A549 (cell line): ENCODE results near the gene RNU4-1. TPM values are rescaled to one million over a fixed set of nuclear protein-coding genes. Genes with fewer than 3 reads are reported as not detected.

Source experiments
- ATAC-seq, 2 experiments: fragments of 200-7000 bp in 1 of 2; fragments of >200 bp in 1 of 2; cut with Nextera tagmentation in 1 of 2; cut with Tn5 transposase in 1 of 2; 3 replicates each; pipeline versions ENCODE4 v1.8.0 to v1.9.1; 2018 to 2020; ENCODE audit warnings: mild to moderate bottlenecking in 1 of 2, moderate library complexity in 1 of 2
- CTCF ChIA-PET: fragments of 300-600 bp; sonication (Branson Sonifier 250); formaldehyde crosslinking; extraction: SDS; loops from one replicate; lab custom pipeline; 2021; ENCODE audit warnings: antibody characterized with exemption, inconsistent platforms; lab: Yijun Ruan, JAX
- POLR2A ChIA-PET: fragments of 350-600 bp; formaldehyde crosslinking; extraction: SDS; loops from one replicate; lab custom pipeline; 2021; ENCODE audit warnings: antibody characterized with exemption, inconsistent platforms; lab: Yijun Ruan, JAX
- DNase-seq, 2 experiments: peaks; one replicate each; pipeline versions ENCODE4 v3.0.0 to v3.0.0-alpha.2; 2011 to 2016; ENCODE audit warnings: low read depth in 1 of 2, low spot score in 1 of 2
- FAIRE-seq: peaks from 2 replicates; lab custom pipeline; 2011; peaks lifted over from hg19 to GRCh38; lab: Jason Lieb, UNC
- H3K27ac ChIP-seq, 2 experiments: fragments of >200 bp; sonication (Bioruptor Twin); formaldehyde crosslinking; 3 replicates each; pipeline ENCODE4 v1.5.1; 2016 to 2017
- H3K4me1 ChIP-seq: fragments of >200 bp; sonication (Bioruptor Twin); formaldehyde crosslinking; 3 replicates; pipeline ENCODE4 v1.6.1; 2016
- H3K4me2 ChIP-seq: fragments of >200 bp; sonication (Bioruptor Twin); formaldehyde crosslinking; 3 replicates; pipeline ENCODE4 v1.6.1; 2016
- H3K4me3 ChIP-seq: fragments of >200 bp; sonication (Bioruptor Twin); formaldehyde crosslinking; 3 replicates; pipeline ENCODE4 v1.5.1; 2016
- H3K9me3 ChIP-seq: fragments of >200 bp; sonication (Bioruptor Twin); formaldehyde crosslinking; 3 replicates; pipeline ENCODE4 v1.6.1; 2016
- ATOH8 ChIP-seq: fragments of 250-450 bp; sonication (Bioruptor Pico); IDR thresholded peaks from 2 replicates; pipeline ENCODE4 v1.5.0; 2020; ENCODE audit warnings: low read depth, mild to moderate bottlenecking, moderate library complexity
- BCL3 ChIP-seq: fragments of >200 bp; sonication (Bioruptor Twin); formaldehyde crosslinking; IDR thresholded peaks from 3 replicates; pipeline ENCODE4 v1.6.1; 2016
- CBX2 ChIP-seq: fragments of 200-600 bp; sonication (generic); IDR thresholded peaks from 2 replicates; pipeline ENCODE4 v1.6.1; 2016; ENCODE audit warnings: low read depth, mild to moderate bottlenecking, borderline replicate concordance
- CTCF ChIP-seq: fragments of >200 bp; sonication (Bioruptor Twin); formaldehyde crosslinking; IDR thresholded peaks from 3 replicates; pipeline ENCODE4 v1.5.1; 2016
- ESRRA ChIP-seq: fragments of 150-350 bp; IDR thresholded peaks from 2 replicates; pipeline ENCODE4 v1.6.1; 2014; ENCODE audit warnings: mild to moderate bottlenecking, low read length, borderline replicate concordance
- GATA3 ChIP-seq: IDR thresholded peaks from 2 replicates; pipeline ENCODE4 v1.6.1; 2012; ENCODE audit warnings: borderline replicate concordance
- HDAC2 ChIP-seq: fragments of 200-600 bp; sonication (generic); IDR thresholded peaks from 2 replicates; pipeline ENCODE4 v1.6.1; 2016
- HES2 ChIP-seq: fragments of >200 bp; sonication (Bioruptor Twin); formaldehyde crosslinking; IDR thresholded peaks from 2 replicates; pipeline ENCODE4 v1.6.1; 2016
- HOXA7 ChIP-seq: fragments of 250-450 bp; sonication (Bioruptor Pico); IDR thresholded peaks from 2 replicates; pipeline ENCODE4 v1.5.0; 2020; ENCODE audit warnings: mild to moderate bottlenecking, moderate library complexity
- HOXB13 ChIP-seq: fragments of 250-450 bp; sonication (Bioruptor Pico); IDR thresholded peaks from 2 replicates; pipeline ENCODE4 v1.5.0; 2020; ENCODE audit warnings: low read depth, mild to moderate bottlenecking, moderate library complexity
- HOXB5 ChIP-seq: fragments of 250-450 bp; sonication (Bioruptor Pico); IDR thresholded peaks from 2 replicates; pipeline ENCODE4 v1.5.0; 2020; ENCODE audit warnings: mild to moderate bottlenecking, moderate library complexity
- KDM1A ChIP-seq: fragments of 200-600 bp; sonication (generic); IDR thresholded peaks from 2 replicates; pipeline ENCODE4 v1.6.1; 2016; ENCODE audit warnings: low read depth, mild to moderate bottlenecking
- MAFK ChIP-seq: fragments of 450-650 bp; IDR thresholded peaks from 2 replicates; pipeline ENCODE4 v1.6.1; 2014; ENCODE audit not compliant: partially characterized antibody
- MYC ChIP-seq: IDR thresholded peaks from 2 replicates; pipeline ENCODE4 v1.6.1; 2012; ENCODE audit warnings: mild to moderate bottlenecking, inconsistent platforms, low read length, improper control_type of control experiment, borderline replicate concordance
- PBX3 ChIP-seq: IDR thresholded peaks from 2 replicates; pipeline ENCODE4 v1.6.1; 2012
- RAD21 ChIP-seq, 2 experiments: fragments of >200 bp in 1 of 2; sonication (Bioruptor Twin) in 1 of 2; formaldehyde crosslinking in 1 of 2; IDR thresholded peaks in 1 of 2; conservative IDR thresholded peaks in 1 of 2; 2 replicates in 1 of 2; 3 replicates in 1 of 2; pipeline ENCODE4 v1.6.1; 2012 to 2018; ENCODE audit warnings: inconsistent platforms in 1 of 2
- REST ChIP-seq: fragments of 200-600 bp; sonication (generic); IDR thresholded peaks from 2 replicates; pipeline ENCODE4 v1.6.1; 2016; ENCODE audit warnings: antibody characterized with exemption, mild to moderate bottlenecking, moderate library complexity
- RFX5 ChIP-seq: fragments of 450-650 bp; IDR thresholded peaks from 2 replicates; pipeline ENCODE4 v1.7.1; 2014; ENCODE audit warnings: antibody characterized with exemption, mild to moderate bottlenecking, moderate library complexity
- SMC3 ChIP-seq: fragments of >200 bp; sonication (Bioruptor Twin); formaldehyde crosslinking; IDR thresholded peaks from 3 replicates; pipeline ENCODE4 v1.6.1; 2018; ENCODE audit warnings: inconsistent platforms
- ZFP36 ChIP-seq: fragments of 450-650 bp; IDR thresholded peaks from 2 replicates; pipeline ENCODE4 v1.6.1; 2014; ENCODE audit warnings: borderline replicate concordance; ENCODE audit not compliant: partially characterized antibody
- ZNF302 ChIP-seq: fragments of 250-450 bp; sonication (Bioruptor Pico); IDR thresholded peaks from 2 replicates; pipeline ENCODE4 v1.9.0; 2021; ENCODE audit warnings: inconsistent platforms, mild to moderate bottlenecking, moderate library complexity
- ZSCAN20 ChIP-seq: fragments of 250-450 bp; sonication (Bioruptor Pico); IDR thresholded peaks from 2 replicates; pipeline ENCODE4 v1.8.0; 2022; ENCODE audit warnings: mild to moderate bottlenecking, moderate library complexity
- WGBS: methylation state at CpG from one replicate; pipeline ENCODE4 v1.1.6; 2017; ENCODE audit errors: missing lambda C conversion rate; 5-methylcytosine and 5-hydroxymethylcytosine counted together
- polyA plus RNA-seq, 4 experiments: library from polyadenylated mRNA; depleted of rRNA in 3 of 4; stranded (reverse); fragments of >200 nt; fragmentation: RNase III in 1 of 4; extraction: RNeasy Plus Mini Kit Qiagen cat#74134 plus additional on column Dnase treatment in 1 of 4; gene quantifications; 2 replicates in 3 of 4; 3 replicates in 1 of 4; pipeline ENCODE4 v1.2.3, GENCODE V29; 2011 to 2017

The RNU4-1 gene
- polyA plus RNA-seq, 2 of the 4 experiments (the other 2 are of a cell fraction), result not detected

- CTCF ChIA-PET, result interaction anchor here (0.8 to 1.6 kb wide), 7 partner anchors 8 to 145 kb away, joined by 3 to 8 read pairs (median 5); partner anchors contain the start of gene SIRT4
- TF ChIP-seq PBX3 (no peak), ESRRA (no peak), HOXB5 (CRISPR knock-in tag) (peak; percentile 70; the same call in 1 of the 2 replicates)
- TF ChIP-seq, all 56 proteins: peak for 1
- peak in 1 of 2 experiments; percentile 19; a peak in 3 of 6 replicates for ATAC-seq
- Histone ChIP-seq H3K9me3 (no peaks in the 10 kb centered on the region), H3K27ac (peak overlapping the region; percentile 52 to 66; a peak in 5 of 6 replicates), H3K4me3 (no peak overlapping the region), H3K4me1 (peaks cover 23% of the 10 kb centered on the region), H3K4me2 (peak overlapping the region; percentile 61)
- POLR2A ChIA-PET, result no interaction called here
- peak in 1 of 2 experiments; percentile 80 for DNase-seq
- 44% methylated on average over 13 of the region's 13 CpGs for WGBS
- no peak for FAIRE-seq
Observed at GRCh38 chr12:120321382-120322202, 28.6 kb upstream of the RNU4-1 start.

GRCh38 chr12:120317224-120318105 is 24.4 kb upstream of the RNU4-1 start:
- Histone ChIP-seq H3K4me3 (peak overlapping the region; percentile 56), H3K27ac (peak overlapping the region; percentile 83 to 90), H3K4me2 (peak overlapping the region; percentile 91), H3K4me1 (peaks cover 23% of the 10 kb centered on the region), H3K9me3 (no peaks in the 10 kb centered on the region)
- peak; percentile 97 for FAIRE-seq
- ATAC-seq, result peak; percentile 94 to 98
- WGBS, result 4% methylated on average over 38 of the region's 42 CpGs
- peak; percentile 99 to 100 for DNase-seq
- POLR2A ChIA-PET, result interaction anchor here (0.6 to 2.5 kb wide), 11 partner anchors 11 to 1375 kb away, joined by 3 to 22 read pairs (median 5); partner anchors contain the start of genes POP5, RNU4-1, RNU4-2 and RPLP0
- CTCF ChIA-PET, result interaction anchor here (0.7 to 4.1 kb wide), 16 partner anchors 7 to 351 kb away, joined by 3 to 53 read pairs (median 4); partner anchors contain the start of genes PLA2G1B, PXN and SIRT4
- TF ChIP-seq CTCF (peak; percentile 61), HDAC2 (no peak), ZSCAN20 (CRISPR knock-in tag) (peak; percentile 88; the same call in 1 of the 2 replicates), SMC3 (peak; percentile 39; the same call in 2 of the 3 replicates), HOXB5 (CRISPR knock-in tag) (peak; percentile 92), ATOH8 (CRISPR knock-in tag) (0 out of 2 replicates have a peak, but pooled peaks have one; percentile 66), HOXB13 (CRISPR knock-in tag) (peak; percentile 93; the same call in 1 of the 2 replicates), RFX5 (0 out of 2 replicates have a peak, but pooled peaks have one; percentile 20), GATA3 (0 out of 2 replicates have a peak, but pooled peaks have one; percentile 30), HOXA7 (CRISPR knock-in tag) (no peak), RAD21 (conservative IDR thresholded peaks at IDR 0.05 in 1 of 2, IDR thresholded peaks at IDR 0.05 in 1 of 2) (0 out of 5 replicates have a peak, but pooled peaks have one; percentile 20 to 30), REST (no peak), BCL3 (peak; percentile 60; the same call in 1 of the 3 replicates), MAFK (no peak), KDM1A (no peak), ZFP36 (no peak), MYC (peak; percentile 81; the same call in 1 of the 2 replicates), CBX2 (no peak), ZNF302 (CRISPR knock-in tag) (peak; percentile 81; the same call in 1 of the 2 replicates), ESRRA (no peak), HES2 (no peak)
